RPMI7951 (cell line): ENCODE data around the gene GPR183. TPM values are rescaled to one million over a fixed set of nuclear protein-coding genes. Genes with fewer than 3 reads are reported as not detected.
A peak's percentile ranks its signal among the peaks of the same experiment; 100 is the strongest.
"Not testable (repeated sequence)": the region's sequence is repeated elsewhere in the genome, so short reads cannot be mapped to it uniquely, and the experiment has no call there.

Experiments used
- DNase-seq: peaks from one replicate; pipeline ENCODE4 v3.0.0-alpha.2; 2012; ENCODE audit warnings: low read depth
- total RNA-seq: library from RNA; depleted of rRNA; stranded (reverse); fragments of >200 nt; shearing (Covaris generic); gene quantifications from 2 replicates; pipeline ENCODE4 v1.2.3, GENCODE V29; 2014

The GPR183 gene
- total RNA-seq, 1 experiment from 2014 or later, result 4.9 TPM

GRCh38 chr13:99269627-99270241 lies 37.5 kb downstream of the GPR183 start:
- peak; percentile 59 for DNase-seq

DNA sequence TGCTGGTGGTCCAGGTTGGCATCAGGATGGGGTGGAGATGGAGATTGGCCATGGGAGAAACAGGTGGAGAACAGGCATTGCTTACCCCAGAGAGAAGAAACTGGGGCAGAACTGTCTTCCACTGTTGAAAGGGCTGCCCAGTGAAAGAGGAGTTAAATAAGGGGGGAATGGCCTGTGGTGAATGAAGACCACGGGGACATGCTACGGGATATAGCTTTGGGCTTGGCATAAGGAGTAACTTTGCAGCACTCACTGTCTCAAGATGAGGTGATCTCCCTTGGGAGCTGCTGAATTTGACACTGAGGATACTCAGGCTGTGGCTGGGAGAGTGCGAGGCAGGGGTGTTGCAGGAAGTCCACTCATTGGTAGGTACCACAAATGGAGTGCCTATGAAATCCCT lies 38.4 kb downstream of the GPR183 start:
- DNase-seq, result no peak

- DNase-seq, result no peak
Measured at GRCh38 chr13:99267927-99268326, 39.3 kb downstream of the GPR183 start.

DNA sequence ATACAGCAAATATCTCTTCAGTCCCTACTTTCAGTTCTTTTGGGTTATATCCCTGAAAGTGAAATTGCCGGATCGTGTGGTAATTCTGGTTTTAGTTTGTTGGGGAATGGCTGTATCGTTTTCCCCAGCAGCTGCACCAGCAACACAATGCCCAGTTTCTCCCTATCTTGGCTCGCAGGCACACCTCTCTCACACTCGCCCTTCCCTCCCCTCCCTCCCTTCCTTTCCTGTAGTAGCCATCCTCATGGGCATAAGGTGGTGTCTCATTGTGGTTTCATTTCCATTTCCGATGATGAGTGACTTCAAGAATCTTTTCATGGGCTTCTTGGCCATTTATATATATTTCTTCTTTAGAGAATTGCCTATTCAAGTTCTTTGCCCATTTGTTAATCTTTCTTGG lies 40.4 kb downstream of the GPR183 start:
- DNase-seq, result peak; percentile 7

DNA sequence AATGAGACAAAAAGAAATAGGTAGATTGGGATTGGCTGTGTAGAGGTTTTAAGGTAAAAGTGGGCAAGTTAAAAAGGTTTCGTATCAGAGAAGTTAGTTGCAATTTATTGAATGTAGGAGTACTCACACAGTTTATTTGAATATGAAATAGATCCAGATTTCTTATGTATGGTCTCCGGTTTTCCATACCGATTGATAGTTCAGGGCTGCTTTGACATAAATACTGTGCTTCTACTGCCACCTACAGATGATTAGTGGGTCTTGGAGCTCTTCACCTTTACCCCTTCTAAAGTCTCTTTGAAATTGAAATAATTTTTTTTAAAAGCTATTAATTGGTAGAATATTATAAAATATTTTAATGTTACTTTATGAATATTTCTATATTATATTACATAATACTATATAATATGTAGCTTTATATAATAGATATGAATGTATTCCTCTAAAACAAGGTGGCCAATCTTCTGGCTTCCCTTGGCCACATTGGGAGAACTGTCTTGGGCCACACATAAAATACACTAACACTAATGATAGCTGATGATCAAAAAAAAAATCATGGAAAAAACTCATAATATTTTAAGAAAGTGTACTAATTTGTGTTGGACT lies 41.3 kb downstream of the GPR183 start:
- DNase-seq, result peak; percentile 51

DNA sequence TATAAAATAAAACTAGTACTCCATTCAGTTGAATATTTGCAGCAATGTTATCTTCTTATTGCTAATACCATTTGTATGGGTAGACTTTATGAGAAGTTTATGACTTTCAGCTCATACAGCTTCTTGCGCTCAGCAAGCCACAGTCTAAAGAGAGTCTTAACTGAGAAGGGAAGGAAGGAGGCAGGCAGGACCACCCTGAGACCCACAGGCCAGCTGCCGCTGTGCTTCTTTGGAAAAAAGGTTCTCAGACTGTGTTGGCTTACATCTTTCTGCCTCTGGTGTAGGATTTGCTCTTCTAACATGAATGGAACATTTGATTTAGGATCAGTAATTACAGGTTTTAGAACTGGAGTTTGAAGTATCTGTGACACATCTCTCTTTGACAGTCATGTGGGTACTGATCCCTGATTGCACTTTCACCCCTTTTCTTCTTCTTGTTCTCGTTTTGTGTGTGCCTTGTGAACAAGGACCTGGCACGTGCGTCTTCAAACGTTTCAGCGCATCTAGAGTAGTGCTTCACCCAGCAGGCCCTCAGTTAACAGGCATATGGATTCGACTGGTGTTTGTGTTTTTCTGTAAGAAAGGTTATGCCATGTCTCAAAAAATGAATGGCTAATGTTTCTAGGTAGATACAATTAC lies 41.9 kb downstream of the GPR183 start:
- DNase-seq, result no peak

DNA sequence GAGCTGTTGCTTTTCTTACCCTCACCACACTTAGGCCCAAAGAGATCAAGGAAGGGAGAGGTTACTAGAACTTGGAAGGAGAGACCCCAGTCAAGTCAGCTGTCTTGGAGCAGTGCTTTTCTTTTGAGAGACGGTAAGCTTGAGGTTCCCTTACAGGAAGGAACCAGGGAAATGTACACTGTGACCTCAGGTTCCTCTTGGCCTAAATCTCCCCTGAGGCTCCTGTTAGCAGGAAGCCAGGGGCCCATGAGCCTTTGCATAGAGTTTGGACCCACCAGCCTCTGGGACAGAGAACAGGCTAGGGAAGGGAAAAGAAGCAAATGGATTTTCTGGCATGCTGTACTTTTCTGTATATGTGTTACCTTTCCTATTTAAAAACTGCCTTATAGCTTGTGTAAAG lies 43.1 kb downstream of the GPR183 start:
- no peak for DNase-seq

DNA sequence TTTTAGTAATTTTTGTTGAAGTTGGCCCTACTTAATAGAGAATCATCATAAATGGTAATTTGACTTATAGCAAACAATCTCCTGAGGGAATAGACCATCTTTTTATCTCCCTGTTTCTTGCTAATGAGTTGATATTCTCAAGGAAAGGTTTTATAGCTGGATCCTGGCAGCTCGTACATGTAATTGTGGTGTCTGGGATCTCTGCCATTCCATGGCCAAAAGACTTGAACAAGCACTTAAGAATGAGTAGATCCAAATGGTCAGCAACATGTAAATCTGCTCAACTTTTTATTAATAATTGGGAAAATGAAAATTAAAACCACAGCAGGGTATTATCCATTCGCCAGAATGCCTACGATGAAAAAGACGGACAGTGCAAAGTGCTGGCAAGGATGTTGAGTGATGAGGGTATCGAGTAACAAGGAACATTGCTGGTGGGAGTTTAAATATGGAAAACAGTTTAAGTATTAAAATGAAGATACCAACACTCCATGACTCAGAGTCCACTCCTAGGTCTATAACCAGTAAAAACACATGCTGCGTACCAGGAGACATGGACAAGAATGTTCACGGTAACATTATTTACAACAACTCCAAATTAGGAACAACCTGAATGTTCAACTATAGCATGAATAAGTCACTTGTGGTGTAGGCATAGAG lies 43.9 kb downstream of the GPR183 start:
- no peak for DNase-seq

- DNase-seq, result no peak
Measured at GRCh38 chr13:99261059-99261458, 46.1 kb downstream of the GPR183 start.

DNA sequence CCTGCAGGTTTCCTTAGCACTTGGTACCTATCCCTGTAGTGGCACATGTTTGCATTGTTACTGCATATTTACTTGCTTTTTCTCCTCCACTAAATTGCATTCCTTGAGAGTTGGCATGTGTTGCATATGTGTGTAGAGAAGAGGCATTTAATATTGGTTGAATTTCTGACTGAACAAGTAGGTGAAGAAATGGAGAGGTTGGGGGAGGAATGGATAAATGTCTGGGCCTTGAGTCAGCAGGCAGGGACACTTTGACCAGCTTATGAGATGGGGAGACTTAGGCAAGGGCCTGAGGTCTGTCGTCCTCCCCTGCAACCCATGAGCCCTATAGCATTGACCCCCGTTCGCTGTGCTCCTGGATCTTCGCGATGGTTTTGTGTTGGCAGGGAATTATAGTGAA lies 47.0 kb downstream of the GPR183 start:
- no peak for DNase-seq

DNA sequence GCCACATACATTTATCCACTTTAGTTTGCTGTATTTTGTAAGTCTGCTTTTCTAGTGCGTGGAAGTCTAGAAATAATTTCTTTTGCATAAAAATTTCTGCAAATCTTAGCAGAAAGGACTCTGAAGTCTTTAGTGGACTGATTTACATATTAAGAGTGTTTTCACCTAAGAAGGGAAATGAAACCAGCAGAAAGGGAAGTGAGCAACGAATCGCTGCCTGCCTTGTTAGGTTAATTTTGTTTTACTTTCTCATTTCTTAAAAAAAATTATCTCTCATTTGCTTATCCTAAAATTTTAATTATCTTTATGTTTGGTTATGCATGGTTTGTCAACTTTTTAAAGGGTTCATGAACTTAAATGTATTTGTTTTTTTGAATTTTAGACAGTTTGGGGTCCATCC lies 48.3 kb downstream of the GPR183 start:
- no peak for DNase-seq

GRCh38 chr13:99258210-99258860 lies 48.9 kb downstream of the GPR183 start, which contains the start of gene GPR18:
GPR18 (minus strand) TSS chr13:99258379; CDS start chr13:99255872, 2,507 bp downstream.
- no peak for DNase-seq

DNA sequence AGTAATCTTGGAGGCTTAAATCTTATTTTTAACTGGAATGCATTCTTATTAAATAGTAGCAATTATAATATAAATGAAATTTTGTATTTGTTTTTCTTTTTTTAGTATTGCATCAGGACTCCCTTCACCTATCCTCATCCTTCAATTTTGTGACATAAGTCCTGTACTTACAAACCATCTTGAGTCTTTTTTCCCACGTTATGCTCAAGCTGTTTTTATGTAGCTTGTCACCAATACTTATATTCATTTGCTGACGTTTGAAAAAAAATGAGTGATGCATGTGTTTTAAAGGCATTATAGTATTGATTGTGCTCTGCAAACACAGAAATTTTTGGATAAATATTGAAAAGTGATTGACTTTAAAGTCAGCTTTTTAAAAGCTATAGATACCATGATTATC lies 49.9 kb downstream of the GPR183 start:
- no peak for DNase-seq

DNA sequence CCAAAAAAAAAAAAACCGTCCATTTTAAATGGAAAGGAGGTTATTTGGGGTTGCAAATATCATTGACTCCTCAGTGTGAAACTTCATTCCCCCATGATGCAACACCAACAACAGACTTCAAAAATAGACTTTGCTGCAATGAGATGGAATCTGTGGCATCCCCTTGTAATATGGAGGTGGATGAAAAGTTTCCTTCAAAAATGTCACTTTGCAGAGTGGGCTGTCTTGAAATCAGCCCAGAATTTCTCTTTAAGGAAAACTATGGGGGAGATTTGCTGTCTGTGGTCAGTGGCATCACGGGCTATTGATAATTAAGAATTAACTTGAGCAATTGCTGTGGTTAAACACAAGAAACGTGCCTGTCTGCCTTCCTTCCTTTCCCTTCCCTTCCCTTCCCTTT lies 50.5 kb downstream of the GPR183 start:
- no peak for DNase-seq

DNA sequence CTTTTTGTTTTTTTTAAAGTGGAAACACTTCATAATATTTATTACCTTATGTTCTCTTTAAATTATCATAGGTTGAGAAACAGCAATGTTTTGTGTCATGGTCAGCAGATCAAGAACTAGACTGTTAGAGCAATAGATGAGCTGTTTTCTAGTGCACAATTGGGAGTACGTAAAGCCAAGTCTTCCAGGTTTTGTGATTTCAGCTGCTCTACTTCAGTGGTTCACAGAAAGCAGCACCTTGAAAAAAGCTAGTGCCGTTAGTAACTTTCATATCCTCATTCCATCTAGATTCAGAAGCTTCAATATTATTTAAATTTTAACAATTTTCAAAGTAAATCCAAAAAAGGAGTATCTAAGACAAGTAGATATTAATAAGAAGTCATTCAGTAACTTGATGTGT lies 50.9 kb downstream of the GPR183 start:
- no peak for DNase-seq

- no peak for DNase-seq
Measured at GRCh38 chr13:99255271-99255670, 51.9 kb downstream of the GPR183 start.

DNA sequence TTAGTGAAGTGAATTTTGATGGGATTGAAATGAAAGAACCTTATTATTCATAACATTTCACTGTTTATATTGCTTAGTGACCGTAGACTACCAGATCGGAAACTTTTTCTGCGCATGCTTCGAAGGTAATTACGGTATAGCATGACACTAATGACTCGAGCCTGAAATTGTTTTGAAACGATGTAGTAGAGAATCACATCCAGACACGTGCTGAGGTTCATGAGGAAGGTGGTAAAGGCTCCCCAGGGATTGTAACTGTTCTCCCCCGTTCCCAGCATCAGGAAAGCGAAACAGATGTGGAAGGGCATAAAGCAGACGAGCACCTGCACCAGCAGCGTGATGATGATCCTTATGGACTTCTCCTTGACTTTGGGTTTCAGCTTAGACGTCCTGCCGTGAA lies 52.4 kb downstream of the GPR183 start:
- no peak for DNase-seq

DNA sequence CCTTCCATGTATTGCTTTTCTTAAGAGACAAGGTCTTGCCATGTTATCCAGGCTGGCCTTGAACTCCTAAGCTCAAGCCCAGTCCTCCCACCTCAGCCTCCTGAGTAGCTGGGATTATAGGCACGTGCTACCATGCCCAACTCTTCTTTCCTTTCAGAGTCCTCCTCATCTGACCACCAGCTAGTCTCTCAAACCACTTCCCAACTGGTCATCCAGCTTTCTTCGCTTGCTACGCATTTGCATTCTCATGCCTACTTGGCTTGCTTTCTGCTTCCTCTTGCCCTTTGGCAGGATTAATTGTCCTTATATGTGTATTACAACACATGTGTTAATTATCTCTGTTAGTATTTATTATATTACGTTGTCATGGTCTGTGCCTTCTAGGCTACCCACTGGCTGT lies 55.3 kb downstream of the GPR183 start:
- DNase-seq, result no peak

GRCh38 chr13:99250982-99251825 lies 56.0 kb downstream of the GPR183 start:
- DNase-seq, result no peak

DNA sequence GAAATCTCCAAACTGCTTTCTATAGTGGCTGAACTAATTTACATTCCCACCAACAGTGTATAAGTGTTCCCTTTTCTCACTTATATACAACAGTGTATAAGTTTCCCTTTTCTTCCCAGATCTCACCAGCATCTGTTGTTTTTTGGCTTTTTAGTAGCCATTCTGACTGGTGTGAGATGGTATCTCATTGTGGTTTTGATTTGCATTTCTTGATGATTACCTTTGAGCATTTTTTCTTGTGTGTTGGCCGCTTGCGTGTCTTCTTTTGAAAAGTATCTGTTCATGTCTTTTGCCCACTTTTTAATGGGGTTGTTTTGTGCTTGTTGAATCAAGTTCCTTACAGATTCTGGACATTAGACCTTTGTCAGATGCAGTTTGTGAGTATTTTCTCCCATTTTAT lies 57.6 kb downstream of the GPR183 start:
- not testable (repeated sequence) for DNase-seq

DNA sequence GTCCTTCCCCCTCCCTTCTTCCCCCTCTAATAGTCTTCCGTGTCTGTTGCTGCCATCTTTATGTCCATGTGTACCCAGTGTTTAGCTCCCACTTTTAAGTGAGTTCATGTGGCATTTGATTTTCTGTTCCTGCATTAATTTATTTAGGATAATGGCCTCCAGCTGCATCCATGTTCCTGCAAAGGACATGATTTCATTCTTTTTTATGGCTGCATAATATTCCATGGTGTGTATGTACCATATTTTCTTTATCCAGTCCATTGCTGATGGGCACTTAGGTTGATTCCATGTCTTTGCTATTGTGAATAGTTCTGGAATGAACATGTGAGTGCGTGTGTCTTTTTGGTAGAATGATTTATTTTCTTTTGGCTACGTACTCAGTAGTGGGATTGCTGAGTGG lies 58.0 kb downstream of the GPR183 start:
- DNase-seq, result not testable (repeated sequence)
